ENCODE measurements around the gene C16orf92.
"Not testable (repeated sequence)": the region's sequence is repeated elsewhere in the genome, so short reads cannot be mapped to it uniquely, and the experiment has no call there.

C16orf92 gene

GRCh38 chr16:30040221-30040620, 17.2 kb downstream of the C16orf92 start:
- no peak for TF ChIP-seq CTCF (IDR thresholded peaks at IDR 0.05)
- no peak for DNase-seq
- intact Hi-C loops (cut with DNase I; ENCODE audit: low total_unique reads), result no loop called here

GRCh38 chr16:30040690-30041089, 17.7 kb downstream of the C16orf92 start:
- H3K36me3 ChIP-seq; H3K4me1 ChIP-seq; intact Hi-C loops (cut with DNase I; ENCODE audit: low total_unique reads); H3K9me3 ChIP-seq; H3K4me3 ChIP-seq; DNase-seq; H3K27ac ChIP-seq: not testable (repeated sequence)
- peaks cover 0 to 32% of the 10 kb centered on the region in 2 donors for H3K27me3 ChIP-seq

More at GRCh38 chr16:30040221-30040620, 17.2 kb downstream of the C16orf92 start:
- H3K36me3 ChIP-seq, result no peaks in the 10 kb centered on the region
- H3K9me3 ChIP-seq, result no peaks in the 10 kb centered on the region
- no peak overlapping the region for H3K27ac ChIP-seq
- no peak overlapping the region for H3K4me3 ChIP-seq
- no peaks in the 10 kb centered on the region for H3K4me1 ChIP-seq
- peaks cover 0 to 35% of the 10 kb centered on the region in 2 donors for H3K27me3 ChIP-seq

- Histone ChIP-seq H3K9me3 (no peaks in the 10 kb centered on the region), H3K27me3 (peaks cover 0 to 32% of the 10 kb centered on the region in 2 donors), H3K4me3 (no peak overlapping the region), H3K27ac (no peak overlapping the region), H3K4me1 (no peaks in the 10 kb centered on the region), H3K36me3 (no peaks in the 10 kb centered on the region)
- intact Hi-C loops (cut with DNase I; ENCODE audit: low total_unique reads), result no loop called here
- DNase-seq, result no peak
- peak; percentile 37 to 47 for TF ChIP-seq CTCF (IDR thresholded peaks at IDR 0.05)
These were observed 18.8 kb downstream of the C16orf92 start for GRCh38 chr16:30041841-30042240.

- Histone ChIP-seq H3K27ac (no peak overlapping the region), H3K36me3 (no peaks in the 10 kb centered on the region), H3K27me3 (peaks cover 0 to 29% of the 10 kb centered on the region in 2 donors), H3K9me3 (no peaks in the 10 kb centered on the region), H3K4me3 (no peak overlapping the region), H3K4me1 (no peaks in the 10 kb centered on the region)
- no peak for TF ChIP-seq CTCF (IDR thresholded peaks at IDR 0.05)
- intact Hi-C loops (cut with DNase I; ENCODE audit: low total_unique reads), result no loop called here
- DNase-seq, result no peak
These were observed 23.2 kb downstream of the C16orf92 start for GRCh38 chr16:30046178-30046577.

- intact Hi-C loops (cut with DNase I; ENCODE audit: low total_unique reads), result no loop called here
- H3K27me3 ChIP-seq, result peaks cover 0 to 29% of the 10 kb centered on the region in 2 donors
These were observed 23.6 kb downstream of the C16orf92 start for GRCh38 chr16:30046588-30046987.

GRCh38 chr16:30049871-30050270, 26.9 kb downstream of the C16orf92 start:
- intact Hi-C loops (cut with DNase I; ENCODE audit: low total_unique reads), result no loop called here
- no peak for DNase-seq
- peaks cover 0 to 23% (median 14%) of the 10 kb centered on the region in 4 donors for H3K4me1 ChIP-seq

More at GRCh38 chr16:30046588-30046987, 23.6 kb downstream of the C16orf92 start:
- Histone ChIP-seq H3K9me3 (no peaks in the 10 kb centered on the region), H3K4me3 (no peak overlapping the region), H3K4me1 (no peaks in the 10 kb centered on the region), H3K27ac (no peak overlapping the region), H3K36me3 (no peaks in the 10 kb centered on the region)
- no peak for DNase-seq
- TF ChIP-seq CTCF (IDR thresholded peaks at IDR 0.05), result no peak

More at GRCh38 chr16:30049871-30050270, 26.9 kb downstream of the C16orf92 start:
- no peak for TF ChIP-seq CTCF (IDR thresholded peaks at IDR 0.05)
- Histone ChIP-seq H3K4me3 (no peak overlapping the region), H3K9me3 (no peaks in the 10 kb centered on the region), H3K27ac (no peak overlapping the region), H3K27me3 (peaks cover 0 to 11% of the 10 kb centered on the region in 2 donors), H3K36me3 (no peaks in the 10 kb centered on the region)
